Skin of body (tissue), 2 donors: ENCODE results near the gene ARHGEF25. TPM values are rescaled to one million over a fixed set of nuclear protein-coding genes. Genes with fewer than 3 reads are reported as not detected.
"Not testable (repeated sequence)": the region's sequence is repeated elsewhere in the genome, so short reads cannot be mapped to it uniquely, and the experiment has no call there.

Experiments used
- DNase-seq: peaks from one replicate; lab custom pipeline; 2025; lab: John Stamatoyannopoulos, UW
- total RNA-seq: library from RNA; depleted of rRNA; stranded (reverse); fragments of >200 nt; gene quantifications from one replicate; pipeline ENCODE4 v1.2.3, GENCODE V29; 2014

The ARHGEF25 gene
- total RNA-seq, 1 donor from 2014 or later = 32.5 TPM

- DNase-seq = no peak
These were observed 26.1 kb upstream of the ARHGEF25 start for GRCh38 chr12:57585156-57585555.

DNA sequence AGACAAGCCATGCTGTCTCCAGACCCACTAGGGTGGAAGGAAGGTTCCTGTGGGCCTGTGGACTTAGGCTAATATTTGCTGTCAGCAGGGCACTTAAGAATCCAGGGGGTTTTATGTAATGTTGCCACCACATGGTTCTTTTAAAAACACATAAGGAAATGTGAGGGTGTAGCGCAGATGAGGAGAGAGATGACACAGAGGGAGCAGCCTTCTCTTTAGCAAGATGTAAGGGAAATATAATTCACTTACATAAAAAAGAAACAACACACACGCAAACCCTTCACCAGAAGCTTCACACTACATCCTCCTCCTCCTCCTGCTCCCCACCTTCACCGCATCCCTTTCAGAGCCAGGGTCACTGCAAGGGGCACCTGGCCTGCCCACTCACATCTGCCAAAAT, 25.1 kb upstream of the ARHGEF25 start:
- DNase-seq = no peak

DNA sequence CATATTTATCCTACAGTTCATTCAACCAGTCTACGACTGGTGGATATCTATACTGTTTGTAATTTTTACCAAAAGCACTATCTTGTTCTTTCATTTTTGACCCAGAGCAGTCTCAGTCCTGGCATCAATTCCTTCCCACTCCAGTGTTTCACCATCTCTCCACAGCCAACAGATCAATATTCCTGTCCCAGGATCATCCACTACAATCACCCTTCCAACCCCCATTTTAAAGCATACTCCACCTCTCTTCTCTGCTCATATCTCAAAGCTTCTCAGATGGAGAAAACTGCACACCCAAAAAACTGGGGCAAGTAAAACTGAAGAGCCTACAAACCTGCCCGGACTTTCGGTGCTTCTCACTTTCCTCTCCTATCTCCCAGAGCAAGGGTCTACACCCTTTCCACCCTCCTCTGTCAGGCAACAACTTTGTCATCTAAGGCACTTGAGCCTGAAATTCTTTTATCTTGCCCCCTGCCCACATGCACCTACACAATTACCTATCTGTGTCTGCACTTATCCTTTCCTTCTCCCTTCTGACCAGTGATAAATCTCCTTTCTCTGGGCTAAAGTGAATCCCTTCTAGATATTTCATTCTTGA, 24.3 kb upstream of the ARHGEF25 start:
- DNase-seq = no peak

DNA sequence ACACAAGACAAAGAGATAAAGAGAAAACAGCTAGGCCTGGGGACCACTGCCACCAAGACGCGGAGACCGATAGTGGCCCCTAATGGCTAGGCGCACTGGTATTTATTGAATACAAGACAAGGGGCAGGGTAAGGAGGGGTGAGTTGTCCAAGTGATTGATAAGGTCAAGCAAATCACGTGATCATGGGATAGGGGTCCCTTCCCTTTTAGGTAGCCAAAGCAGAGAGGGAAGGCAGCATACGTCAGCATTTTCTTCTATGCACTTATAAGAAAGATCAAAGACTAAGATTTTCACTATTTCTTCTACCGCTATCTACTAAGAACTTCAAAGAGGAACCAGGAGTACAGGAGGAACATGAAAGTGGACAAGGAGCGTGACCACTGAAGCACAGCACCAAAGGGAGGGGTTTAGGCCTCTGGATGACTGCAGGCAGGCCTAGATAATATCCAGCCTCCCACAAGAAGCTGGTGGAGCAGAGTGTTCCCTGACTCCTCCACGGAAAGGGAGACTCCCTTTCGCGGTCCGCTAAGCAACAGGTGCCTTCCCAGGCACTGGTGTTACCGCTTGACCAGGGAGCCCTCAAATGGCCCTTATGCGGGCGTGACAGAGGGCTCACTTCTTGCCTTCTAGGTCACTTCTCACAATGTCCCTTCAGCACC, 22.2 kb upstream of the ARHGEF25 start:
- DNase-seq = not testable (repeated sequence)

- no peak for DNase-seq
These were observed 20.8 kb upstream of the ARHGEF25 start for GRCh38 chr12:57590479-57590863.

- DNase-seq = no peak
These were observed 20.1 kb upstream of the ARHGEF25 start, which contains the start of gene PIP4K2C for GRCh38 chr12:57590864-57591781. PIP4K2C (plus strand) TSS chr12:57591192; CDS start chr12:57591290, 98 bp downstream.

DNA sequence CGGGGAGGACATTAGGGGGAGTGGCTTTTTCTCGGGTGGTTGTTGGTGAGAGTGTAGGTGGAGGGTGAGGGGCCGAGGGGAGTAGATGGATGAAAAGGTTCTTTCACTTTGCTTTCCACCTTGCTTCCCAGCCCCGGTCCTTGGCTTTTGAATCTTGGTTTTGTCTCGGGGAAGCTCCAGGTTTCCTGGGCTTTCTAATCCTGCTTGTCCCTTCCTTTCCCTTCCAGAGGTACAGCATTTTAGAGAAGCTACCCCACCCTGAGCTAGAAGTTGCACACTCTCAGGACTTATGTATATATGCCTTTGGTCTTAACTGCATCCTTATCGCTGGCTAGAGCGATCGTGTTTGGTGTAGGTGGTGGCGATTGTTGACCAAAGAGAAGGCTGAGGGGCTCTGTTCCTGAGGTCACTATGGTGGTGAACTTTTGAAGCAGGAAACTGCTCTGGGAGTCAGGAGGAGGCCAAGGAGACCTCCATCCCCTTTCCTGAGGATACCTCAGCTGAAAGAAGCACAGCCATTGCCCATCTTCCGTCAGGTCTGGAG, 19.4 kb upstream of the ARHGEF25 start:
- DNase-seq = no peak

GRCh38 chr12:57592551-57593165, 18.6 kb upstream of the ARHGEF25 start:
- DNase-seq = no peak

DNA sequence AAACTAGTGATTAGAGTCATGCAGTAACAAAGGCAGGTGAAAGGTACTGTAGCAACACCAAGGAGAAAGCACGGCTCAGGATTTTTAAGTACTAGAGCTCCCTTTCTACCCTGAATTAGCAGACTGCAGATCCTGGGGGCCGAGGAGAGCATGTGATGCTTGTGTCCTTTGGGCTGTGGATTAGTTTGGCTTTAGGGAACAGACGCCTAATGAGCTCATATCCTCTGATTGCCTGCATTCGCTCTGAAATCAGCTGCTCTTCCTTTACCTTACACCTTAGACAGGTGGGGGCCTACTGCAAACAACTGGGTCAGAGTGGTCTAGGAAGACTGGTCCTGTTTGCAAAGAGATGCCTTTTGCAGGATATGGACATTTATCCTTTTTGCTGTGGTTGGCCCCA, 18.0 kb upstream of the ARHGEF25 start:
- no peak for DNase-seq

DNA sequence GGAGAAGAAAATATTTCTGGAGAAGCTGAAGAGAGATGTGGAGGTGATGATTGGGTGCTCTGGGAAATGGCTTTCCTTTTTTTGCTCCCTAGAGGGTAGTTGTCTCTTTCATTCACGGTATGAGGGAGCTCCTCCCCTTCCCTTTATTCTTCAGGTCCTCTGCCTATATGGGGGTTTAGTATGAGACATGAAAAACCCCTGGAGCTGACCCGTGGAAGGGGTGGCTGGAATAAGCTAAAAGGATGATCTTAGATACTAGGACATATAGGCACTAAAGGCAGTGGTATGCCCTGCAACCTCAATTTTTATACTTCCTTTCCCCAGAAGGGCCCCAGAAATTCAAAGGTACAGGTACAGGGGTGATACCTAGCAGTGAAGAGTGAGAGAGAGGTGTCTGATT, 10.8 kb upstream of the ARHGEF25 start:
- DNase-seq = no peak

- DNase-seq = no peak
These were observed 8.7 kb upstream of the ARHGEF25 start for GRCh38 chr12:57602544-57602943.

GRCh38 chr12:57603324-57603723, 7.9 kb upstream of the ARHGEF25 start:
- no peak for DNase-seq

DNA sequence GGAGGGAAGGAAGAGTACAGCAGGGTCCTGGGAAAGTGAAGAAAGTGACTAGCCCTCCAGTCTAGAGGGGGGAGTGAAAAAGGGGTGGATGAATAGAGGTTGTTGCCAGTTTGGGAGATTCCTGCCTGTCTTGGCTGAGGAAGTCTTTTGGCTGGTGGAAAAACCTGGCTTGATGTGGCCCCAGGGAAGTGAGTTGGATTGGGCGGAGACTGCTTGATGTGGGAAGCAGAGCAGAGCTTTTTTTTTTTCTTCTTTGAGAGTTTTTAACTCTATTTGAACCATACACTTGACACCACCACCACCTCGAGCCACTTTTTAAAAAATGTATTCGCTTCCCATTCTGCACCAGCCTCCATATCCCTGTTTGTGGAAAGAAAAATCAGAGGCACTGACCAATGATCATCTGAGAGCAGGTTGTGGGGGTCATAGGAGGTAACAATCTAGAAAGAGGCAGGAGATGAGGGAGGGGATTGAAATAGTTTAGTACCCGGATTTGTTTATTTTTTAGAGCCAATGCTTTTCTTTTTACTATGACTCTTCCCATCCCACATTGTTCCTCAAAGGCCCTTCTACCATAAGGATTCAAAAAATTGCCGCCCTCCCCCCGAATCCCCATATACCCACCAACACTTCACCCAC, 7.3 kb upstream of the ARHGEF25 start:
- DNase-seq = peak; percentile 56

- no peak for DNase-seq
These were observed 6.7 kb upstream of the ARHGEF25 start, which contains the start of gene DTX3 for GRCh38 chr12:57604454-57604991. DTX3 (plus strand) TSS chr12:57604824; CDS start chr12:57606518, 1,694 bp downstream.

- no peak for DNase-seq
These were observed 6.0 kb upstream of the ARHGEF25 start for GRCh38 chr12:57604992-57605810.

- no peak for DNase-seq
These were observed 5.4 kb upstream of the ARHGEF25 start for GRCh38 chr12:57605811-57606311.

- DNase-seq = no peak
These were observed 4.8 kb upstream of the ARHGEF25 start for GRCh38 chr12:57606399-57606798.

GRCh38 chr12:57606821-57607220, 4.4 kb upstream of the ARHGEF25 start:
- DNase-seq = no peak

GRCh38 chr12:57607958-57608663, 3.1 kb upstream of the ARHGEF25 start:
- DNase-seq = no peak
